IMR-90 (cell line): ENCODE data around the gene RPS13. TPM values are rescaled to one million over a fixed set of nuclear protein-coding genes. Genes with fewer than 3 reads are reported as not detected.

ENCODE experiments used
- ATAC-seq: fragments of 200-7000 bp; cut with Tn5 transposase; 2 replicates; pipeline ENCODE4 v1.9.1; 2020; ENCODE audit warnings: low read depth, mild to moderate bottlenecking, moderate library complexity
- BruUV-seq: library from RNA; stranded (reverse); fragments of 400-500 nt; replicated peaks from 2 replicates; lab custom pipeline; 2021; lab: Mats Ljungman, UMichigan
- CTCF ChIA-PET: fragments of 300-600 bp; formaldehyde crosslinking; extraction: SDS; loops from one replicate; lab custom pipeline; 2021; ENCODE audit warnings: antibody characterized with exemption; lab: Yijun Ruan, JAX
- POLR2A ChIA-PET: fragments of 300-600 bp; sonication (Branson Sonifier 250); formaldehyde crosslinking; loops from one replicate; lab custom pipeline; 2022; ENCODE audit warnings: antibody characterized with exemption; ENCODE audit not compliant: unreplicated experiment; lab: Charles Lee
- DNase-seq: peaks from one replicate; pipeline ENCODE4 v3.0.0; 2013
- H2AFZ ChIP-seq: replicated peaks from 2 replicates; pipeline ENCODE3; 2013; ENCODE audit warnings: low read length, mild to moderate bottlenecking; ENCODE audit not compliant: poor library complexity
- H2AK5ac ChIP-seq: 2 replicates; pipeline ENCODE4 v1.6.1; 2013; ENCODE audit warnings: low read depth, low read length, inconsistent platforms
- H2AK9ac ChIP-seq: replicated peaks from 2 replicates; pipeline ENCODE3; 2013; ENCODE audit warnings: mild to moderate bottlenecking, low read depth, low read length, moderate library complexity; ENCODE audit not compliant: poor library complexity
- H2BK120ac ChIP-seq: 2 replicates; pipeline ENCODE4 v1.6.1; 2013; ENCODE audit warnings: low read depth, low read length, inconsistent platforms
- H2BK15ac ChIP-seq: 3 replicates; pipeline ENCODE4 v1.6.1; 2013; ENCODE audit warnings: low read depth, low read length, inconsistent platforms
- H2BK20ac ChIP-seq: 2 replicates; pipeline ENCODE4 v1.6.1; 2013; ENCODE audit warnings: low read depth, mild to moderate bottlenecking, inconsistent platforms, low read length, moderate library complexity
- H2BK5ac ChIP-seq: 2 replicates; pipeline ENCODE4 v1.6.1; 2013; ENCODE audit warnings: mild to moderate bottlenecking, low read depth, low read length, inconsistent platforms; ENCODE audit not compliant: poor library complexity, severe bottlenecking
- H3K14ac ChIP-seq: replicated peaks from 2 replicates; pipeline ENCODE4 v1.6.1; 2013; ENCODE audit warnings: low read depth, low read length, inconsistent platforms
- H3K18ac ChIP-seq: 2 replicates; pipeline ENCODE4 v1.6.1; 2013; ENCODE audit warnings: low read depth, low read length, control low read depth
- H3K23ac ChIP-seq: 2 replicates; pipeline ENCODE4 v1.6.1; 2013; ENCODE audit warnings: low read depth, low read length, inconsistent platforms
- H3K27ac ChIP-seq: 2 replicates; pipeline ENCODE4 v1.5.1; 2013; ENCODE audit warnings: mild to moderate bottlenecking, control low read depth, low read length; ENCODE audit not compliant: insufficient read depth
- H3K27me3 ChIP-seq: 2 replicates; pipeline ENCODE4 v1.6.1; 2013; ENCODE audit warnings: low read length; ENCODE audit not compliant: control insufficient read depth, insufficient read depth
- H3K36me3 ChIP-seq: 2 replicates; pipeline ENCODE4 v1.6.1; 2013; ENCODE audit warnings: low read length, mixed read lengths; ENCODE audit not compliant: control insufficient read depth, insufficient read depth
- H3K4ac ChIP-seq: 2 replicates; pipeline ENCODE4 v1.6.1; 2013; ENCODE audit warnings: low read depth, low read length, inconsistent platforms
- H3K4me1 ChIP-seq: 2 replicates; pipeline ENCODE4 v1.6.1; 2013; ENCODE audit warnings: low read length, mixed read lengths; ENCODE audit not compliant: control insufficient read depth, insufficient read depth
- H3K4me2 ChIP-seq: 2 replicates; pipeline ENCODE4 v1.6.1; 2013; ENCODE audit warnings: low read depth, mild to moderate bottlenecking, control low read depth, low read length, moderate library complexity
- H3K4me3 ChIP-seq: 2 replicates; pipeline ENCODE4 v1.5.1; 2013; ENCODE audit warnings: low read depth, mild to moderate bottlenecking, control low read depth, low read length, moderate library complexity; ENCODE audit not compliant: insufficient read depth
- H3K56ac ChIP-seq: 2 replicates; pipeline ENCODE4 v1.6.1; 2013; ENCODE audit warnings: low read length, inconsistent platforms; ENCODE audit not compliant: insufficient read depth; ENCODE audit errors: extremely low read depth
- H3K79me1 ChIP-seq, 2 experiments: 2 replicates each; pipeline ENCODE4 v1.6.1; 2013; ENCODE audit warnings: low read length in 2 of 2, inconsistent platforms in 1 of 2, low read depth in 1 of 2
- H3K9ac ChIP-seq: 2 replicates; pipeline ENCODE4 v1.6.1; 2013; ENCODE audit warnings: low read depth, low read length, control low read depth
- H3K9me1 ChIP-seq: 2 replicates; pipeline ENCODE4 v1.6.1; 2013; ENCODE audit warnings: low read length, inconsistent platforms; ENCODE audit not compliant: insufficient read depth
- H3K9me3 ChIP-seq: 2 replicates; pipeline ENCODE4 v1.6.1; 2013; ENCODE audit warnings: low read length; ENCODE audit not compliant: control insufficient read depth, insufficient read depth
- H4K20me1 ChIP-seq: 2 replicates; pipeline ENCODE4 v1.6.1; 2013; ENCODE audit warnings: low read length, inconsistent platforms; ENCODE audit not compliant: insufficient read depth
- H4K5ac ChIP-seq: 2 replicates; pipeline ENCODE4 v1.6.1; 2013; ENCODE audit warnings: mild to moderate bottlenecking, low read depth, low read length, control low read depth
- H4K8ac ChIP-seq, 2 experiments: 2 replicates each; pipeline ENCODE4 v1.6.1; 2013; ENCODE audit warnings: low read depth in 2 of 2, low read length in 2 of 2, control low read depth in 1 of 2, inconsistent platforms in 1 of 2
- H4K91ac ChIP-seq: 2 replicates; pipeline ENCODE4 v1.6.1; 2013; ENCODE audit warnings: low read depth, low read length, inconsistent platforms; ENCODE audit not compliant: insufficient read depth
- BHLHE40 ChIP-seq: fragments of 150-350 bp; IDR thresholded peaks from 2 replicates; pipeline ENCODE4 v1.6.1; 2016; ENCODE audit warnings: mild to moderate bottlenecking, low read depth, low read length
- CEBPB ChIP-seq: IDR thresholded peaks from 2 replicates; pipeline ENCODE4 v1.6.1; 2012; ENCODE audit warnings: low read depth, low read length, improper control_type of control experiment
- CHD1 ChIP-seq: IDR thresholded peaks from 2 replicates; pipeline ENCODE4 v1.6.1; 2012; ENCODE audit warnings: low read depth, low read length, improper control_type of control experiment
- FOS ChIP-seq: fragments of 150-350 bp; IDR thresholded peaks from 2 replicates; pipeline ENCODE4 v1.6.1; 2016; ENCODE audit warnings: low read depth, low read length
- MAFK ChIP-seq: IDR thresholded peaks from 2 replicates; pipeline ENCODE4 v1.6.1; 2012; ENCODE audit warnings: low read depth, low read length, improper control_type of control experiment
- MAZ ChIP-seq: IDR thresholded peaks from 2 replicates; pipeline ENCODE4 v1.6.1; 2012; ENCODE audit warnings: low read depth, mild to moderate bottlenecking, low read length, improper control_type of control experiment, moderate library complexity, borderline replicate concordance
- MXI1 ChIP-seq: IDR thresholded peaks from 2 replicates; pipeline ENCODE4 v1.6.1; 2012; ENCODE audit warnings: low read depth, mild to moderate bottlenecking, low read length, moderate library complexity, borderline replicate concordance
- NFE2L2 ChIP-seq: fragments of 150-350 bp; IDR thresholded peaks from 2 replicates; pipeline ENCODE4 v1.6.1; 2016; ENCODE audit warnings: low read depth, mild to moderate bottlenecking, low read length
- POLR2A ChIP-seq: IDR thresholded peaks from 2 replicates; pipeline ENCODE4 v1.6.1; 2012; ENCODE audit warnings: mild to moderate bottlenecking, low read depth, low read length
- RAD21 ChIP-seq: IDR thresholded peaks from 2 replicates; pipeline ENCODE4 v1.6.1; 2012; ENCODE audit warnings: low read length, improper control_type of control experiment
- RCOR1 ChIP-seq: IDR thresholded peaks from 2 replicates; pipeline ENCODE4 v1.6.1; 2012; ENCODE audit warnings: mild to moderate bottlenecking, low read length, improper control_type of control experiment; ENCODE audit not compliant: insufficient replicate concordance
- RFX5 ChIP-seq: IDR thresholded peaks from 2 replicates; pipeline ENCODE4 v1.8.0; 2012; ENCODE audit warnings: low read depth, mild to moderate bottlenecking, low read length, moderate library complexity
- SMC3 ChIP-seq: fragments of 150-350 bp; IDR thresholded peaks from 2 replicates; pipeline ENCODE4 v1.6.1; 2016; ENCODE audit warnings: low read depth, mild to moderate bottlenecking, antibody characterized with exemption, low read length, moderate library complexity
- WGBS, 2 experiments: methylation state at CpG; one replicate each; pipeline versions ENCODE4 v1.1.5 to v1.1.7; 2013; ENCODE audit warnings: missing lambda C conversion rate in 2 of 2; ENCODE audit not compliant: insufficient read length in 1 of 2; ENCODE audit errors: extremely low coverage in 2 of 2; 5-methylcytosine and 5-hydroxymethylcytosine counted together
- dilution Hi-C: fragments of 300-500 bp; cut with HindIII; formaldehyde crosslinking; loops from one replicate; pipeline ENCODE4 v1.14.3; 2018; ENCODE audit warnings: low sequenced_read_pairs; ENCODE audit not compliant: unreplicated experiment
- in situ Hi-C: fragments of 300-500 bp; cut with MboI; formaldehyde crosslinking; loops from 3 replicates; pipeline ENCODE4 v1.14.3; 2019; ENCODE audit warnings: low sequenced_read_pairs, inconsistent platforms, mixed read lengths
- intact Hi-C: fragments of 100-400 bp; cut with micrococcal nuclease; formaldehyde crosslinking; loops from 2 replicates; pipeline ENCODE4 v1.10.0; 2022
- polyA plus RNA-seq, 3 experiments: library from polyadenylated mRNA; depleted of rRNA; stranded (reverse); fragments of >200 nt; gene quantifications; 2 replicates each; pipeline ENCODE4 v1.2.3, GENCODE V29; 2012; ENCODE audit warnings: low replicate concordance in 1 of 3
- total RNA-seq: library from RNA; depleted of rRNA; stranded (reverse); fragments of >200 nt; gene quantifications from 2 replicates; pipeline ENCODE4 v1.2.3, GENCODE V29; 2012
- TF ChIP-seq, protein P1 (sequence below): conservative IDR thresholded peaks from 2 replicates; pipeline ENCODE4 v1.5.1; 2012; ENCODE audit warnings: mild to moderate bottlenecking, low read depth, low read length, improper control_type of control experiment
- TF ChIP-seq, protein P2 (sequence below): fragments of 150-350 bp; IDR thresholded peaks from 2 replicates; pipeline ENCODE4 v1.6.1; 2017; ENCODE audit warnings: mild to moderate bottlenecking, antibody characterized with exemption, low read length, low read depth
- TF ChIP-seq, protein P3 (sequence below): fragments of 150-350 bp; IDR thresholded peaks from 2 replicates; pipeline ENCODE4 v1.6.1; 2016; ENCODE audit warnings: low read depth, mild to moderate bottlenecking, low read length, moderate library complexity, borderline replicate concordance

RPS13 gene
- total and polyA plus RNA-seq, 2 of the 4 experiments (the other 2 are of a cell fraction), result 548 to 701 TPM

DNA sequence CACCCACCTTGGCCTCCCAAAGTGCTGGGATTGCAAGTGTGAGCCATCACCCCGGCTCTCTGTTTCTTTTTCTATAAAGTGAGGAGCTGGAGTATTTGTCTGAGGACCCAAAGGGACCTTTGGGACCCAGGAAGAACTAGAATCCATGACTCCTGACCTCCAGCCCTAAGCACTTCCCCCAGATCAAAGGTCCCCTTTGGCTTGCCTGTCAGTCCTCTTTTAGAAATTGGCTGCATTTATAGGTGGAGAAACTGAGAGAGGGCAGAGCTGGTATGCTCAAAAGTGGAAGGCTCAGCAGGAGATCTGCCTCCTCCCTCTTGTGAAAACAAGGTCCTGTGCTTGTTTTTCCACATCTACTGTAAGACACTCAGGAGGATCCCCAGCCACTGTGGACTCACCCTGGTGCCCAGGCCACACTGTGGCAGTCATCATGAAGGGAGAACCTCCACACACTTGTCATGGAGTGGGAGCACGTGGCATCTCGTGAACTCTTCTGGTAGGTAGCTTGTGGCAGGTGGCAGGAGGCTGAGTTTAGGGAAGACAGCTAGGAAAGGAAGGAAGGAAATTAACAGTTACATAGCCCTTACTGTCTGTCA is 50.9 kb downstream of the RPS13 start:
- H2BK120ac ChIP-seq, result no peak overlapping the region
- BruUV-seq, result no TSS peak
- CTCF ChIA-PET, result no interaction called here
- dilution Hi-C loops (no loop called here), intact Hi-C loops (no loop called here), in situ Hi-C loops (no loop called here)
- H3K56ac ChIP-seq, result no peak overlapping the region
- H3K27ac ChIP-seq, result no peak overlapping the region
- no peak overlapping the region for H3K14ac ChIP-seq
- TF ChIP-seq POLR2A (no peak), FOS (no peak), RAD21 (no peak), CEBPB (no peak), SMC3 (no peak), MAZ (no peak), RCOR1 (no peak), MAFK (no peak), NFE2L2 (no peak), RFX5 (no peak), MXI1 (no peak), BHLHE40 (no peak), CHD1 (no peak)
- TF ChIP-seq, protein P1, sequence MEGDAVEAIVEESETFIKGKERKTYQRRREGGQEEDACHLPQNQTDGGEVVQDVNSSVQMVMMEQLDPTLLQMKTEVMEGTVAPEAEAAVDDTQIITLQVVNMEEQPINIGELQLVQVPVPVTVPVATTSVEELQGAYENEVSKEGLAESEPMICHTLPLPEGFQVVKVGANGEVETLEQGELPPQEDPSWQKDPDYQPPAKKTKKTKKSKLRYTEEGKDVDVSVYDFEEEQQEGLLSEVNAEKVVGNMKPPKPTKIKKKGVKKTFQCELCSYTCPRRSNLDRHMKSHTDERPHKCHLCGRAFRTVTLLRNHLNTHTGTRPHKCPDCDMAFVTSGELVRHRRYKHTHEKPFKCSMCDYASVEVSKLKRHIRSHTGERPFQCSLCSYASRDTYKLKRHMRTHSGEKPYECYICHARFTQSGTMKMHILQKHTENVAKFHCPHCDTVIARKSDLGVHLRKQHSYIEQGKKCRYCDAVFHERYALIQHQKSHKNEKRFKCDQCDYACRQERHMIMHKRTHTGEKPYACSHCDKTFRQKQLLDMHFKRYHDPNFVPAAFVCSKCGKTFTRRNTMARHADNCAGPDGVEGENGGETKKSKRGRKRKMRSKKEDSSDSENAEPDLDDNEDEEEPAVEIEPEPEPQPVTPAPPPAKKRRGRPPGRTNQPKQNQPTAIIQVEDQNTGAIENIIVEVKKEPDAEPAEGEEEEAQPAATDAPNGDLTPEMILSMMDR, result no peak
- TF ChIP-seq, protein P2, sequence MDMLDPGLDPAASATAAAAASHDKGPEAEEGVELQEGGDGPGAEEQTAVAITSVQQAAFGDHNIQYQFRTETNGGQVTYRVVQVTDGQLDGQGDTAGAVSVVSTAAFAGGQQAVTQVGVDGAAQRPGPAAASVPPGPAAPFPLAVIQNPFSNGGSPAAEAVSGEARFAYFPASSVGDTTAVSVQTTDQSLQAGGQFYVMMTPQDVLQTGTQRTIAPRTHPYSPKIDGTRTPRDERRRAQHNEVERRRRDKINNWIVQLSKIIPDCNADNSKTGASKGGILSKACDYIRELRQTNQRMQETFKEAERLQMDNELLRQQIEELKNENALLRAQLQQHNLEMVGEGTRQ, result no peak
- TF ChIP-seq, protein P3, sequence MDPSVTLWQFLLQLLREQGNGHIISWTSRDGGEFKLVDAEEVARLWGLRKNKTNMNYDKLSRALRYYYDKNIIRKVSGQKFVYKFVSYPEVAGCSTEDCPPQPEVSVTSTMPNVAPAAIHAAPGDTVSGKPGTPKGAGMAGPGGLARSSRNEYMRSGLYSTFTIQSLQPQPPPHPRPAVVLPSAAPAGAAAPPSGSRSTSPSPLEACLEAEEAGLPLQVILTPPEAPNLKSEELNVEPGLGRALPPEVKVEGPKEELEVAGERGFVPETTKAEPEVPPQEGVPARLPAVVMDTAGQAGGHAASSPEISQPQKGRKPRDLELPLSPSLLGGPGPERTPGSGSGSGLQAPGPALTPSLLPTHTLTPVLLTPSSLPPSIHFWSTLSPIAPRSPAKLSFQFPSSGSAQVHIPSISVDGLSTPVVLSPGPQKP, result no peak
- DNase-seq, result no peak
- no peak overlapping the region for H3K9ac ChIP-seq
- H2AK5ac ChIP-seq, result no peak overlapping the region
- no peak overlapping the region for H2AK9ac ChIP-seq
- H4K91ac ChIP-seq, result no peak overlapping the region
- H3K9me1 ChIP-seq, result no peaks in the 10 kb centered on the region
- no peak overlapping the region for H4K8ac ChIP-seq
- H3K4ac ChIP-seq, result no peak overlapping the region
- no CpG with 5 or more reads among the region's 3 CpGs for WGBS, 2 experiments
- H3K27me3 ChIP-seq, result peaks cover 2% of the 10 kb centered on the region; the same call in 1 of the 2 replicates
- no peak overlapping the region for H4K5ac ChIP-seq
- no peak overlapping the region for H3K4me2 ChIP-seq
- no peak for ATAC-seq
- POLR2A ChIA-PET, result no interaction called here
- H2BK15ac ChIP-seq, result no peak overlapping the region
- H3K18ac ChIP-seq, result no peak overlapping the region
- H3K4me3 ChIP-seq, result no peak overlapping the region
- H2BK20ac ChIP-seq, result no peak overlapping the region
- H3K23ac ChIP-seq, result no peak overlapping the region
- no peaks in the 10 kb centered on the region for H3K9me3 ChIP-seq
- H2BK5ac ChIP-seq, result no peak overlapping the region
- no peak overlapping the region for H2AFZ ChIP-seq
- H3K36me3 ChIP-seq, result no peaks in the 10 kb centered on the region
- no peaks in the 10 kb centered on the region for H3K4me1 ChIP-seq
- H4K20me1 ChIP-seq, result no peaks in the 10 kb centered on the region
- no peaks in the 10 kb centered on the region for H3K79me1 ChIP-seq
